ENCODE measurements around the gene C6orf132.
"Not testable (repeated sequence)": the region's sequence is repeated elsewhere in the genome, so short reads cannot be mapped to it uniquely, and the experiment has no call there.

Gene C6orf132

DNA sequence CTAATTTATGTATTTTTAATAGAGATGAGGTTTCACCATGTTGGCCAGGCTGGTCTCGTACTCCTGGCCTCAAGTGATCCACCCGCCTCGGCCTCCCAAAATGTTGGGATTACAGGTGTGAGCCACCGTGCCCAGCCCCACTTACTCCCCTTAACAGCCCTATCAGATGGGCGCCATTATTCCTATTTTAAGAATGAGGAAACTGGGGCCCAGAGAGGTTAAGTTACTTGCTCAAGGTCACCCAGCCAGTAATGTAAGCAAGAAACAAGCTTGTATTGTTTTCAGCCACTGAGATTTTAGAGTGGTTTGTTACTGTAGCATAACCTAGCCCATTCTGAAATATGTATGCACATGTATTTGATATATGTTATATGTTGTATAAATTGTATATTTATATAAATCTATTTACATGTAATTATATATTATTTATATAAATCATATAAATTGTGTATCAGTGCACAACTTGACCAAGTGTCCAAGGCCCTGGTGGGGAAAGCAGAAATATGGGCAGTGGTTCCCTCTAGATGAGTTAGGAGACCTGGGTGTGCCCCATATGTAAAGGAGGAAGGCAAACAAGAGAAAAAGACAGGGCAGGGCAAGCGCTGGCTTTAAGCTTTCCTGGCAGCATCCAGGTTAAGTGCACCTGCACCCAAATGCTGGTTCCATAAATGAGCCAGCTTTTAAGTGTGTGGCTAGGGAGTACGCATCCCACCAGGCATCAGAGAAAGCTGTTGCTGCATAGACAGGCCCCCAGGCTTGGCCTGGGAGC is 29.6 kb upstream of the C6orf132 start:
- ChIA-PET CTCF (no interaction called here), POLR2A (no interaction called here)
- no peak for DNase-seq (ENCODE audit: extremely low spot score)
- TF ChIP-seq TARDBP (IDR thresholded peaks at IDR 0.05) (no peak), HDGF (IDR thresholded peaks at IDR 0.05; ENCODE audit: borderline replicate concordance) (no peak), FOXM1 (IDR thresholded peaks at IDR 0.05; ENCODE audit: borderline replicate concordance) (no peak), LEF1 (IDR thresholded peaks at IDR 0.05; ENCODE audit: borderline replicate concordance) (no peak), ZNF384 (IDR thresholded peaks at IDR 0.05) (no peak), BHLHE40 (IDR thresholded peaks at IDR 0.05; ENCODE audit: borderline replicate concordance) (no peak), ARNT (IDR thresholded peaks at IDR 0.05) (no peak), NFRKB (IDR thresholded peaks at IDR 0.05) (no peak), CTBP1 (IDR thresholded peaks at IDR 0.05; ENCODE audit: borderline replicate concordance) (no peak), ELF4 (IDR thresholded peaks at IDR 0.05) (no peak), L3MBTL2 (conservative IDR thresholded peaks at IDR 0.05) (no peak), FOXA1 (IDR thresholded peaks at IDR 0.05) (no peak), SP1 (IDR thresholded peaks at IDR 0.05) (no peak), SUZ12 (IDR thresholded peaks at IDR 0.05) (no peak), FOXK2 (IDR thresholded peaks at IDR 0.05) (no peak)
- TF ChIP-seq, protein P1, sequence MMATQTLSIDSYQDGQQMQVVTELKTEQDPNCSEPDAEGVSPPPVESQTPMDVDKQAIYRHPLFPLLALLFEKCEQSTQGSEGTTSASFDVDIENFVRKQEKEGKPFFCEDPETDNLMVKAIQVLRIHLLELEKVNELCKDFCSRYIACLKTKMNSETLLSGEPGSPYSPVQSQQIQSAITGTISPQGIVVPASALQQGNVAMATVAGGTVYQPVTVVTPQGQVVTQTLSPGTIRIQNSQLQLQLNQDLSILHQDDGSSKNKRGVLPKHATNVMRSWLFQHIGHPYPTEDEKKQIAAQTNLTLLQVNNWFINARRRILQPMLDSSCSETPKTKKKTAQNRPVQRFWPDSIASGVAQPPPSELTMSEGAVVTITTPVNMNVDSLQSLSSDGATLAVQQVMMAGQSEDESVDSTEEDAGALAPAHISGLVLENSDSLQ (IDR thresholded peaks at IDR 0.05), result no peak

DNA sequence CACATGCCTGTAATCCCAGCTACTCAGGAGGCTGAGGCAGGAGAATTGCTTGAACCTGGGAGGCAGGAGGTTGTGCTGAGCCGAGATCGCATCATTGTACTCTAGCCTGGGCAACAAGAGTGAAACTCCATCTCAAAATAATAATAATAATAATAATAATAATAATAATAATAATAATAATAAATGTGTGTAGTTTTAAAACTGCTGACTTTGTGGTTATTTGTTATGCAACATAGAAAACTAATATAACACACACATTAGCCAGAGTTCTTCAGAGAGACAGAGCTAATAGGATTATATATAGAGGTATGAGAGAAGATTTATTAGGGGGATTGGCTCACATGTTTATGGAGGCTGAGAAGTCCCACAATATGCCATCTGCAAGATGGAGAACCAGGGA is 27.4 kb upstream of the C6orf132 start:
- ChIA-PET CTCF (interaction anchor here (0.9 to 1.8 kb wide), 3 partner anchors 22 to 96 kb away, joined by 3 to 5 read pairs (median 4); no protein-coding TSS in a partner anchor), POLR2A (interaction anchor here (0.8 to 1.6 kb wide), 2 partner anchors 45 to 119 kb away, joined by 3 to 4 read pairs; partner anchors contain the start of gene TAF8)
- DNase-seq (ENCODE audit: extremely low spot score), result not testable (repeated sequence)

DNA sequence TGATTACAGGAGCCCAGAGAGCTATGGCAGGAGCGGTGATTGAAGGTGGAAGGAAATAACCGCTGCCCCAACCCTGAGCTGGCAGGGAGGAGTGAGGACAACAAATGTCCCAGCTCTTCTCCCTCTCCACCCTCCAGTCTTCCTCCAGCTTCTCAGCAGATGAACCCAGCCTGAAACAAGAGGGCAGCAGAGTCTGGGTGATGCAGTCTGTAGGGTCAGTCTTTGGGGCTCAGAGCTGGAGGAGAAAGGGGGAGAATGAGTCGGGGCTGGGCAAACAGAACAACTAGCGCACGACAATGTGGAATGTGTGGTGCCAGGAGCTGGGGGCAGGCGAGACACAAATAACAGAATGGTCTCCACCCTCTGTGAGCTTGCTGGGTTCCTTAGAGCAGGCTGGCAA is 26.2 kb upstream of the C6orf132 start:
- CTCF ChIA-PET, result interaction anchor here (0.6 to 1.8 kb wide), 4 partner anchors 10 to 95 kb away, joined by 3 to 5 read pairs (median 4); no protein-coding TSS in a partner anchor
- no peak for DNase-seq (ENCODE audit: extremely low spot score)
- TF ChIP-seq FOXM1 (IDR thresholded peaks at IDR 0.05; ENCODE audit: borderline replicate concordance) (no peak), SUZ12 (IDR thresholded peaks at IDR 0.05) (no peak), L3MBTL2 (conservative IDR thresholded peaks at IDR 0.05) (no peak), HDGF (IDR thresholded peaks at IDR 0.05; ENCODE audit: borderline replicate concordance) (no peak), ZNF384 (IDR thresholded peaks at IDR 0.05) (no peak), TARDBP (IDR thresholded peaks at IDR 0.05) (no peak), CTBP1 (IDR thresholded peaks at IDR 0.05; ENCODE audit: borderline replicate concordance) (no peak), BHLHE40 (IDR thresholded peaks at IDR 0.05; ENCODE audit: borderline replicate concordance) (no peak), FOXK2 (IDR thresholded peaks at IDR 0.05) (no peak), ARNT (IDR thresholded peaks at IDR 0.05) (no peak), NFRKB (IDR thresholded peaks at IDR 0.05) (no peak), LEF1 (IDR thresholded peaks at IDR 0.05; ENCODE audit: borderline replicate concordance) (no peak), FOXA1 (IDR thresholded peaks at IDR 0.05) (no peak), SP1 (IDR thresholded peaks at IDR 0.05) (no peak), ELF4 (IDR thresholded peaks at IDR 0.05) (no peak)
- TF ChIP-seq, protein P1 (IDR thresholded peaks at IDR 0.05), result no peak
- POLR2A ChIA-PET, result interaction anchor here (1.6 kb wide), 1 partner anchor 118 kb away, joined by 4 read pairs; the partner anchor contains the start of gene TAF8

DNA sequence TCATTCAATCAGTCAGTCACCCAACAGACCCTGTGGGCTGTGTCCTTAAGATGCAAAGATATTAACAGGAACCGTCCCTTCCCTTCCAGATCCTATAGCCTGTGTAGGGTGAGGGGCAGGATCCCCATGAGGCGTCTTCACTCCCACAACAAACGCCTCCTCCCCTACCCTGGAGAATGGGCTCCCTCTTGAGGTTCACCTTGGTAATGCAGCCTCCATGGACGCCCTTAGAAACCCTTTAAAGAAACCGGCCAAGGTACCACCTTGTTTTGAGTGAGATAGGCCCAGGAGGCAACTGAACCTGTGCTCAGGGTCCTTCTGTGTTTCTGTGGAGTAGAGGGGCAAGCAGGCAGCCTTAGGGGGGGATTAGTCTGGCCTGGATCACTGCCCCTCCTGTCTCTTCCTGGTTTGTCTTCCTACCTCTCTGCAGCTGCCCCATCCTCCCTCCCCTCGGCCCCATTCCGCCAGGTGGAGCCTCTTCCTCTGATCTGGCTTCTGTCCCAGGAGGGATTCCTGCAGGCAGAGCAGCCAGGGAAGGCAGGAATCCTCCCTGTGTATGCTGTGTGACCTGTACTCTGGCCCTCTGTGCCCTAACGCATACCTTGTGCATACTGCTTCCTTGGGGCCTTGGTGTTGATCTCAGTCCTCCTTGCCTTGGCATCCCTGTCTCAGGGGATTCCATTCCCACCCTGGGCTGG is 24.2 kb upstream of the C6orf132 start:
- TF ChIP-seq TARDBP (IDR thresholded peaks at IDR 0.05) (no peak), NFRKB (IDR thresholded peaks at IDR 0.05) (no peak), FOXA1 (IDR thresholded peaks at IDR 0.05) (no peak), BHLHE40 (IDR thresholded peaks at IDR 0.05; ENCODE audit: borderline replicate concordance) (no peak), SUZ12 (IDR thresholded peaks at IDR 0.05) (no peak), LEF1 (IDR thresholded peaks at IDR 0.05; ENCODE audit: borderline replicate concordance) (no peak), HDGF (IDR thresholded peaks at IDR 0.05; ENCODE audit: borderline replicate concordance) (no peak), ELF4 (IDR thresholded peaks at IDR 0.05) (no peak), L3MBTL2 (conservative IDR thresholded peaks at IDR 0.05) (no peak), CTBP1 (IDR thresholded peaks at IDR 0.05; ENCODE audit: borderline replicate concordance) (no peak), SP1 (IDR thresholded peaks at IDR 0.05) (no peak), ZNF384 (IDR thresholded peaks at IDR 0.05) (no peak), ARNT (IDR thresholded peaks at IDR 0.05) (no peak), FOXM1 (IDR thresholded peaks at IDR 0.05; ENCODE audit: borderline replicate concordance) (no peak), FOXK2 (IDR thresholded peaks at IDR 0.05) (no peak)
- TF ChIP-seq, protein P1 (IDR thresholded peaks at IDR 0.05), result no peak
- ChIA-PET CTCF (no interaction called here), POLR2A (no interaction called here)
- DNase-seq (ENCODE audit: extremely low spot score), result peak; percentile 83

DNA sequence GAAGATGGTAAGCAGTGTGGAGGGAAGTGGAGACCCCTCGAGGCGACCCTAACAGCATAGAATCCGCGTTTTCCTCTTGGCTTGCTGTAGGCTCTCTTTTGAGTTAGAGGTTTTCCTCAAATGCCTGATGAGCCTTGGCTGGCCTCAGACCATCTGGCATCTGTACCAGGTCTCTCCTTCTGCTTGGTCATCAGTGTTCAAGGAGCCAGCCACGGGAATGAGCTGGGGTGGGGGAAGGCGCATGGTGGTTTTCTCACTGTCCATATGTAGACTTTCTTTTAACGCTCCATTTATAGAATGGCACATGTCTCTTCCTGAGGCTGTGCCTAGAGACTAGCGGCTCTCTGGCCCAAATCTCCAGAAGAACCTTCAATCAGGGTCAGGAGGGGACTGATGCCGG is 22.6 kb upstream of the C6orf132 start:
- POLR2A ChIA-PET, result interaction anchor here (1.5 kb wide), 1 partner anchor 9 kb away, joined by 3 read pairs; no protein-coding TSS in a partner anchor

More for the DNA sequence above, 22.6 kb upstream of the C6orf132 start:
- TF ChIP-seq CTBP1 (IDR thresholded peaks at IDR 0.05; ENCODE audit: borderline replicate concordance) (no peak), TARDBP (IDR thresholded peaks at IDR 0.05) (no peak), HDGF (IDR thresholded peaks at IDR 0.05; ENCODE audit: borderline replicate concordance) (no peak), BHLHE40 (IDR thresholded peaks at IDR 0.05; ENCODE audit: borderline replicate concordance) (no peak), L3MBTL2 (conservative IDR thresholded peaks at IDR 0.05) (no peak), SUZ12 (IDR thresholded peaks at IDR 0.05) (no peak), NFRKB (IDR thresholded peaks at IDR 0.05) (no peak), FOXA1 (IDR thresholded peaks at IDR 0.05) (no peak), FOXK2 (IDR thresholded peaks at IDR 0.05) (no peak), ZNF384 (IDR thresholded peaks at IDR 0.05) (no peak), LEF1 (IDR thresholded peaks at IDR 0.05; ENCODE audit: borderline replicate concordance) (no peak), ELF4 (IDR thresholded peaks at IDR 0.05) (no peak), FOXM1 (IDR thresholded peaks at IDR 0.05; ENCODE audit: borderline replicate concordance) (no peak), SP1 (IDR thresholded peaks at IDR 0.05) (no peak), ARNT (IDR thresholded peaks at IDR 0.05) (no peak)
- TF ChIP-seq, protein P1 (IDR thresholded peaks at IDR 0.05), result no peak
- CTCF ChIA-PET, result no interaction called here
- no peak for DNase-seq (ENCODE audit: extremely low spot score)

All from HEK293T (cell line).